GM12878 (cell line): ENCODE results near the gene ATP2C1. TPM values are rescaled to one million over a fixed set of nuclear protein-coding genes. Genes with fewer than 3 reads are reported as not detected.
A peak's percentile ranks its signal among the peaks of the same experiment; 100 is the strongest.

Experiments used
- ATAC-seq: fragments of 200-7000 bp; cut with Tn5 transposase; 3 replicates; pipeline ENCODE4 v1.9.1; 2020; ENCODE audit warnings: mild to moderate bottlenecking, moderate library complexity
- BruUV-seq: library from RNA; stranded (reverse); fragments of 400-500 nt; replicated peaks from 2 replicates; lab custom pipeline; 2021; lab: Mats Ljungman, UMichigan
- CTCF ChIA-PET: fragments of 300-600 bp; sonication (Branson Sonifier 250); formaldehyde crosslinking; extraction: SDS; loops from one replicate; lab custom pipeline; 2021; ENCODE audit warnings: inconsistent platforms; lab: Yijun Ruan, JAX
- POLR2A ChIA-PET: fragments of 350-600 bp; formaldehyde crosslinking; extraction: SDS; loops from one replicate; lab custom pipeline; 2021; ENCODE audit warnings: inconsistent platforms; lab: Charles Lee
- RAD21 ChIA-PET: fragments of 300-600 bp; sonication (Branson Sonifier 250); formaldehyde crosslinking; loops from one replicate; lab custom pipeline; 2023; ENCODE audit warnings: antibody characterized with exemption; ENCODE audit not compliant: unreplicated experiment; lab: Charles Lee
- SMC1A ChIA-PET: fragments of 300-600 bp; sonication (Branson Sonifier 250); formaldehyde crosslinking; loops from one replicate; lab custom pipeline; 2023; ENCODE audit not compliant: unreplicated experiment, uncharacterized antibody; lab: Charles Lee
- DNase-seq: peaks from one replicate; pipeline ENCODE4 v3.0.0-alpha.2; 2011; ENCODE audit warnings: low read depth, low spot score
- FAIRE-seq: peaks from 3 replicates; lab custom pipeline; 2011; peaks lifted over from hg19 to GRCh38; lab: Jason Lieb, UNC
- H2AFZ ChIP-seq: 2 replicates; pipeline ENCODE4 v1.6.0; 2011; ENCODE audit warnings: low read depth, low read length, control low read depth; ENCODE audit not compliant: control insufficient read depth
- H3K27ac ChIP-seq: 2 replicates; pipeline ENCODE4 v1.5.1; 2011; ENCODE audit warnings: control low read depth; ENCODE audit not compliant: control insufficient read depth, insufficient read depth
- H3K27me3 ChIP-seq, 2 experiments: replicated peaks in 1 of 2; 2 replicates each; pipeline versions ENCODE4 v1.6.0 to v1.6.1; 2011; ENCODE audit warnings: low read length in 1 of 2; ENCODE audit not compliant: control insufficient read depth in 2 of 2, insufficient read depth in 2 of 2
- H3K36me3 ChIP-seq, 2 experiments: 2 replicates each; pipeline ENCODE4 v1.5.1; 2011; ENCODE audit warnings: low read length in 1 of 2; ENCODE audit not compliant: control insufficient read depth in 2 of 2, insufficient read depth in 2 of 2
- H3K4me1 ChIP-seq: 2 replicates; pipeline ENCODE4 v1.6.1; 2011; ENCODE audit warnings: mild to moderate bottlenecking, low read length, moderate library complexity, mixed read lengths; ENCODE audit not compliant: control insufficient read depth, insufficient read depth
- H3K4me2 ChIP-seq: 2 replicates; pipeline ENCODE4 v1.6.0; 2011; ENCODE audit warnings: control low read depth; ENCODE audit not compliant: control insufficient read depth, insufficient read depth
- H3K4me3 ChIP-seq: fragments of 200-600 bp; sonication (generic); 2 replicates; pipeline ENCODE4 v1.5.1; 2016
- H3K79me2 ChIP-seq: 2 replicates; pipeline ENCODE4 v1.6.0; 2011; ENCODE audit warnings: low read length; ENCODE audit not compliant: control insufficient read depth, insufficient read depth
- H3K9ac ChIP-seq: 2 replicates; pipeline ENCODE4 v1.8.0; 2011; ENCODE audit warnings: low read length, control low read depth, mixed read lengths; ENCODE audit not compliant: control insufficient read depth, insufficient read depth
- H3K9me3 ChIP-seq: replicated peaks from 3 replicates; pipeline ENCODE4 v1.5.1; 2011; ENCODE audit warnings: mild to moderate bottlenecking, low read length; ENCODE audit not compliant: control insufficient read depth, insufficient read depth
- H4K20me1 ChIP-seq: 2 replicates; pipeline ENCODE4 v1.6.0; 2011; ENCODE audit not compliant: control insufficient read depth, insufficient read depth
- CBX5 ChIP-seq: sonication (generic); IDR thresholded peaks from 2 replicates; pipeline ENCODE4 v1.6.1; 2016; ENCODE audit warnings: low read depth, moderate library complexity, mild to moderate bottlenecking, inconsistent platforms
- DPF2 ChIP-seq: fragments of 450-650 bp; IDR thresholded peaks from 2 replicates; pipeline ENCODE4 v1.6.1; 2017; ENCODE audit warnings: mild to moderate bottlenecking
- E2F4 ChIP-seq: IDR thresholded peaks from 2 replicates; pipeline ENCODE4 v1.6.1; 2012; ENCODE audit warnings: low read depth, low read length, improper control_type of control experiment
- EP300 ChIP-seq, 2 experiments: fragments of 150-350 bp in 1 of 2; IDR thresholded peaks; 2 replicates each; pipeline ENCODE4 v1.6.1; 2011 to 2012; ENCODE audit warnings: low read depth in 2 of 2, low read length in 2 of 2, borderline replicate concordance in 1 of 2, improper control_type of control experiment in 1 of 2, inconsistent platforms in 1 of 2; ENCODE audit not compliant: control insufficient read depth in 1 of 2
- FOXK2 ChIP-seq: fragments of 450-650 bp; IDR thresholded peaks from 2 replicates; pipeline ENCODE4 v1.6.1; 2017; ENCODE audit warnings: mild to moderate bottlenecking, moderate library complexity
- FOXM1 ChIP-seq: IDR thresholded peaks from 2 replicates; pipeline ENCODE4 v1.6.1; 2012; ENCODE audit warnings: low read depth, mild to moderate bottlenecking, inconsistent platforms, low read length, moderate library complexity
- IRF3 ChIP-seq: fragments of 450-650 bp; IDR thresholded peaks from 2 replicates; pipeline ENCODE4 v1.6.1; 2014; ENCODE audit warnings: mild to moderate bottlenecking
- IRF5 ChIP-seq: fragments of 450-650 bp; IDR thresholded peaks from 2 replicates; pipeline ENCODE4 v1.6.1; 2017; ENCODE audit warnings: borderline replicate concordance
- JUNB ChIP-seq: IDR thresholded peaks from 2 replicates; pipeline ENCODE4 v1.6.1; 2016; ENCODE audit warnings: antibody characterized with exemption, mild to moderate bottlenecking
- POU2F2 ChIP-seq: IDR thresholded peaks from 3 replicates; pipeline ENCODE4 v1.6.1; 2011; ENCODE audit warnings: low read depth, mild to moderate bottlenecking, low read length, borderline replicate concordance
- PRDM15 ChIP-seq: fragments of 450-650 bp; formaldehyde crosslinking; IDR thresholded peaks from 2 replicates; pipeline ENCODE4 v1.4.0; 2020; ENCODE audit warnings: mild to moderate bottlenecking, moderate library complexity
- RFX5 ChIP-seq: IDR thresholded peaks from 2 replicates; pipeline ENCODE4 v1.6.1; 2011; ENCODE audit warnings: low read depth, low read length, improper control_type of control experiment
- TARDBP ChIP-seq: IDR thresholded peaks from 2 replicates; pipeline ENCODE4 v1.6.1; 2016; ENCODE audit warnings: borderline replicate concordance
- TCF7 ChIP-seq: IDR thresholded peaks from 2 replicates; pipeline ENCODE4 v1.6.1; 2014; ENCODE audit warnings: antibody characterized with exemption, borderline replicate concordance
- USF2 ChIP-seq: IDR thresholded peaks from 2 replicates; pipeline ENCODE4 v1.6.1; 2011; ENCODE audit warnings: low read depth, low read length, improper control_type of control experiment, borderline replicate concordance
- ZZZ3 ChIP-seq: IDR thresholded peaks from 2 replicates; pipeline ENCODE4 v1.6.1; 2011; ENCODE audit warnings: low read depth; ENCODE audit not compliant: control insufficient read depth, insufficient read length
- WGBS: methylation state at CpG from one replicate; pipeline ENCODE4 v1.1.6; 2016; ENCODE audit warnings: low lambda C conversion rate; ENCODE audit not compliant: insufficient replicate concordance, insufficient coverage; ENCODE audit errors: missing lambda C conversion rate; 5-methylcytosine and 5-hydroxymethylcytosine counted together
- in situ Hi-C: fragments of 300-500 bp; cut with MboI; formaldehyde crosslinking; loops from 9 replicates; pipeline ENCODE4 v1.14.3; 2018; ENCODE audit warnings: mixed read lengths
- intact Hi-C: fragments of 100-400 bp; cut with micrococcal nuclease; formaldehyde crosslinking; loops from one replicate; pipeline ENCODE4 v1.14.2; 2022; ENCODE audit not compliant: unreplicated experiment
- polyA plus RNA-seq, 11 experiments: library from polyadenylated mRNA; depleted of rRNA in 4 of 11; unstranded in 6 of 11; stranded (reverse) in 5 of 11; fragments of >200 nt; fragmentation: Nextera tagmentation in 4 of 11; fragmentation: Illumina TruSeq in 1 of 11; extraction: Ambion mirVana in 4 of 11; extraction: Trizol in 1 of 11; gene quantifications; 1 replicate in 1 of 11; 2 replicates in 10 of 11; pipeline versions ENCODE4 v1.2.1 to v1.2.3, GENCODE V29; 2011 to 2016; ENCODE audit warnings: inconsistent platforms in 2 of 11, missing spikeins in 2 of 11, low read depth in 1 of 11
- total RNA-seq, 4 experiments: library from RNA; depleted of rRNA in 3 of 4; stranded (reverse); fragments of >200 nt in 3 of 4; fragmentation: Illumina TruSeq in 1 of 4; extraction: Trizol in 1 of 4; gene quantifications; 2 replicates each; pipeline versions ENCODE4 v1.2.1 to v1.2.3, GENCODE V29; 2013 to 2021

ATP2C1 gene
- total and polyA plus RNA-seq, 10 of the 15 experiments (the other 5 are each of a cell fraction or from before 2014, with no cell fraction given) = 20.6 to 116 (median 55.1) TPM

- ATAC-seq = no peak
- no peak overlapping the region for H3K27ac ChIP-seq
- H2AFZ ChIP-seq = no peak overlapping the region
- no peak for FAIRE-seq
- CTCF ChIA-PET = no interaction called here
- SMC1A ChIA-PET = interaction anchor here (1.1 to 2.1 kb wide), 4 partner anchors 13 to 111 kb away, joined by 3 to 11 read pairs (median 6); no protein-coding TSS in a partner anchor
- H4K20me1 ChIP-seq = no peaks in the 10 kb centered on the region
- RAD21 ChIA-PET = no interaction called here
- no peak overlapping the region for H3K4me3 ChIP-seq
- H3K4me1 ChIP-seq = no peaks in the 10 kb centered on the region
- H3K27me3 ChIP-seq = no peaks in the 10 kb centered on the region
- H3K4me2 ChIP-seq = no peak overlapping the region
- BruUV-seq = TSS peak; percentile 21
- TF ChIP-seq IRF5 (no peak), IRF3 (no peak), POU2F2 (no peak), CBX5 (no peak), PRDM15 (CRISPR knock-in tag) (no peak), ZZZ3 (no peak), FOXK2 (no peak), RFX5 (no peak), E2F4 (no peak), USF2 (no peak), DPF2 (no peak), EP300 (IDR thresholded peaks at IDR 0.05; ENCODE audit: borderline replicate concordance in 1 of 2, control insufficient read depth in 1 of 2, low read depth in 2 of 2, low read length in 2 of 2) (no peak), FOXM1 (no peak), TCF7 (no peak), TARDBP (no peak), JUNB (no peak)
- H3K9ac ChIP-seq = no peak overlapping the region
- no peak for DNase-seq
- POLR2A ChIA-PET = interaction anchor here (1.1 kb wide), 1 partner anchor 21 kb away, joined by 3 read pairs; no protein-coding TSS in a partner anchor
- peaks cover 4% of the 10 kb centered on the region; the same call in 2 of the 3 replicates for H3K9me3 ChIP-seq
- WGBS = 55% methylated on average over 1 of the region's 1 CpG
- in situ Hi-C loops (no loop called here), intact Hi-C loops (no loop called here)
- no peaks in the 10 kb centered on the region for H3K36me3 ChIP-seq
- H3K79me2 ChIP-seq = no peaks in the 10 kb centered on the region; the same call in 1 of the 2 replicates
These were observed 23.5 kb upstream of the ATP2C1 start for GRCh38 chr3:130870423-130870822.
